Neural progenitor cell (in vitro differentiated cells): ENCODE measurements around the gene IGDCC3. TPM values are rescaled to one million over a fixed set of nuclear protein-coding genes. Genes with fewer than 3 reads are reported as not detected.

Source experiments
- DNase-seq: peaks from one replicate; pipeline ENCODE4 v3.0.0-alpha.2; 2016; ENCODE audit warnings: low spot score
- H2AFZ ChIP-seq: fragments of 200-600 bp; sonication (generic); replicated peaks from 2 replicates; pipeline ENCODE4 v1.6.1; 2016; ENCODE audit warnings: antibody characterized with exemption
- H3F3A ChIP-seq: fragments of 200-600 bp; sonication (generic); 2 replicates; pipeline ENCODE4 v1.6.1; 2016; ENCODE audit warnings: antibody characterized with exemption, low read depth
- H3K27ac ChIP-seq: fragments of 200-600 bp; sonication (generic); 2 replicates; pipeline ENCODE4 v1.5.1; 2016; ENCODE audit warnings: mild to moderate bottlenecking
- H3K27me3 ChIP-seq: fragments of 200-600 bp; sonication (generic); 2 replicates; pipeline ENCODE4 v1.6.1; 2016; ENCODE audit warnings: mild to moderate bottlenecking, moderate library complexity
- H3K36me3 ChIP-seq: fragments of 200-600 bp; sonication (generic); 2 replicates; pipeline ENCODE4 v1.5.1; 2016
- H3K4me1 ChIP-seq: fragments of 200-600 bp; sonication (generic); 2 replicates; pipeline ENCODE4 v1.6.1; 2016; ENCODE audit warnings: mixed run types
- H3K4me2 ChIP-seq: fragments of 200-600 bp; sonication (generic); 2 replicates; pipeline ENCODE4 v1.6.1; 2016
- H3K4me3 ChIP-seq: fragments of 200-600 bp; sonication (generic); 2 replicates; pipeline ENCODE4 v1.5.1; 2016
- H3K79me2 ChIP-seq: fragments of 200-600 bp; sonication (generic); 2 replicates; pipeline ENCODE4 v1.6.1; 2016; ENCODE audit warnings: low read depth
- H3K9ac ChIP-seq: fragments of 200-600 bp; sonication (generic); 2 replicates; pipeline ENCODE4 v1.6.1; 2016
- H3K9me3 ChIP-seq: fragments of 200-600 bp; sonication (generic); 2 replicates; pipeline ENCODE4 v1.5.1; 2016; ENCODE audit warnings: low read depth
- H4K20me1 ChIP-seq: fragments of 200-600 bp; sonication (generic); 2 replicates; pipeline ENCODE4 v1.6.1; 2016; ENCODE audit warnings: low read depth
- H3K27ac Mint-ChIP-seq: 3 replicates; pipeline ENCODE4 v1.8.0; 2021; ENCODE audit warnings: mixed read lengths
- H3K27me3 Mint-ChIP-seq: 2 replicates; pipeline ENCODE4 v1.8.0; 2022; ENCODE audit warnings: low read depth, mild to moderate bottlenecking, inconsistent platforms, moderate library complexity, mixed read lengths; ENCODE audit not compliant: insufficient read depth
- H3K36me3 Mint-ChIP-seq: 3 replicates; pipeline ENCODE4 v1.8.0; 2021; ENCODE audit warnings: mixed read lengths
- H3K4me1 Mint-ChIP-seq: 3 replicates; pipeline ENCODE4 v1.8.0; 2021; ENCODE audit warnings: mixed read lengths
- H3K4me3 Mint-ChIP-seq: 3 replicates; pipeline ENCODE4 v1.8.0; 2021; ENCODE audit warnings: mild to moderate bottlenecking, moderate library complexity, mixed read lengths
- H3K9me3 Mint-ChIP-seq: 3 replicates; pipeline ENCODE4 v1.8.0; 2020; ENCODE audit warnings: mixed read lengths
- EZH2 ChIP-seq: fragments of 200-600 bp; sonication (generic); IDR thresholded peaks from 2 replicates; pipeline ENCODE4 v1.6.1; 2017; ENCODE audit warnings: antibody characterized with exemption, mild to moderate bottlenecking, moderate library complexity
- EZH2phosphoT487 ChIP-seq: fragments of 200-600 bp; sonication (generic); IDR thresholded peaks from 2 replicates; pipeline ENCODE4 v1.6.1; 2017; ENCODE audit warnings: antibody characterized with exemption
- total RNA-seq: library from RNA; depleted of rRNA; stranded (reverse); fragments of >200 nt; gene quantifications from 2 replicates; pipeline ENCODE4 v1.2.3, GENCODE V29; 2015; ENCODE audit warnings: low replicate concordance
- TF ChIP-seq, protein P1 (sequence below): fragments of 200-600 bp; sonication (generic); IDR thresholded peaks from 2 replicates; pipeline ENCODE4 v1.5.1; 2017; ENCODE audit warnings: antibody characterized with exemption, mild to moderate bottlenecking

Gene IGDCC3
- total RNA-seq, 1 donor from 2014 or later = 15.8 TPM

DNA sequence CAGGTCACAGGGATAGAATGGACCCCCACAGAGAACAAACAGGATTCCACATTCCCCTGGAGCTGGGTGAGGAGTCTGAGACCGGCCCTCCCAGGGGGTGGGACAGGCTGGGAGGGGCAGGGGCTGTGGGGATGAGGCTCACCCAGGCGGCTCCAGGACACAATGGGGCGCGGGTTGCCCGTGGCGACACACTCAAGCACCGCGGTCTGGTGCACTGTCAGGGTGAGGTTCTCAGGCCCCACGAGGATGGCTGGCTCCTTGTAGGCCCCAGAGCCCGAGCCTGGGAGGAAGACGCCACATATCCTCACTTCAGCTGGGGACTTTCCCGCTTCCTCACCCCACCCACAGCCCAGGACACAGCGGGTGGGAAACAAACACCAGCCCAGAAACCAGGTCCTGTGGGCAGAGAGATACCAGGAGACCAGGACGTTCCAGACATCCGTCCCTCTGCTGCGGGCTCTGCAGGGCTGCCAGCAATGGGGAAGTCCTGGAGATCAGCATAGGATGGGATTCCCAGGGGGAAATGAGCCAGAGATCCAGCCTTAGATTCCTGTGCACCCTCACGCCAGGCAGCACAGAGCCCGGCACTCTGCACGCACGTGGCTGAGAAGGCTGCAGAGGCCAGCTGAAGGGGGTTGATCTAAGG lies 43.1 kb downstream of the IGDCC3 start:
- TF ChIP-seq EZH2phosphoT487 (no peak), EZH2 (no peak)
- TF ChIP-seq, protein P1, sequence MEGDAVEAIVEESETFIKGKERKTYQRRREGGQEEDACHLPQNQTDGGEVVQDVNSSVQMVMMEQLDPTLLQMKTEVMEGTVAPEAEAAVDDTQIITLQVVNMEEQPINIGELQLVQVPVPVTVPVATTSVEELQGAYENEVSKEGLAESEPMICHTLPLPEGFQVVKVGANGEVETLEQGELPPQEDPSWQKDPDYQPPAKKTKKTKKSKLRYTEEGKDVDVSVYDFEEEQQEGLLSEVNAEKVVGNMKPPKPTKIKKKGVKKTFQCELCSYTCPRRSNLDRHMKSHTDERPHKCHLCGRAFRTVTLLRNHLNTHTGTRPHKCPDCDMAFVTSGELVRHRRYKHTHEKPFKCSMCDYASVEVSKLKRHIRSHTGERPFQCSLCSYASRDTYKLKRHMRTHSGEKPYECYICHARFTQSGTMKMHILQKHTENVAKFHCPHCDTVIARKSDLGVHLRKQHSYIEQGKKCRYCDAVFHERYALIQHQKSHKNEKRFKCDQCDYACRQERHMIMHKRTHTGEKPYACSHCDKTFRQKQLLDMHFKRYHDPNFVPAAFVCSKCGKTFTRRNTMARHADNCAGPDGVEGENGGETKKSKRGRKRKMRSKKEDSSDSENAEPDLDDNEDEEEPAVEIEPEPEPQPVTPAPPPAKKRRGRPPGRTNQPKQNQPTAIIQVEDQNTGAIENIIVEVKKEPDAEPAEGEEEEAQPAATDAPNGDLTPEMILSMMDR = no peak
- H3K4me1 Mint-ChIP-seq = peaks cover 60% of the 10 kb centered on the region
- no peaks in the 10 kb centered on the region for H3K36me3 ChIP-seq
- H3K27me3 ChIP-seq = no peaks in the 10 kb centered on the region
- no peaks in the 10 kb centered on the region for H3K9me3 Mint-ChIP-seq
- H3K4me3 ChIP-seq = no peak overlapping the region
- DNase-seq = peak; percentile 74
- H3K4me2 ChIP-seq = peak overlapping the region; percentile 68
- H3K9ac ChIP-seq = no peak overlapping the region
- peaks cover 33% of the 10 kb centered on the region for H3F3A ChIP-seq
- no peaks in the 10 kb centered on the region for H3K9me3 ChIP-seq
- H3K4me1 ChIP-seq = peaks cover 65% of the 10 kb centered on the region
- no peak overlapping the region for H2AFZ ChIP-seq
- no peak overlapping the region for H3K27ac ChIP-seq
- peaks cover 8% of the 10 kb centered on the region for H3K36me3 Mint-ChIP-seq
- H3K27ac Mint-ChIP-seq = peak overlapping the region; percentile 76
- H3K79me2 ChIP-seq = no peaks in the 10 kb centered on the region
- peaks cover 6% of the 10 kb centered on the region for H3K27me3 Mint-ChIP-seq
- H4K20me1 ChIP-seq = peaks cover 28% of the 10 kb centered on the region
- peak overlapping the region; percentile 64 for H3K4me3 Mint-ChIP-seq

GRCh38 chr15:65333856-65334255 lies 43.9 kb downstream of the IGDCC3 start:
- Histone ChIP-seq H3F3A (peaks cover 32% of the 10 kb centered on the region), H3K36me3 (no peaks in the 10 kb centered on the region), H4K20me1 (peaks cover 26% of the 10 kb centered on the region), H3K27me3 (no peaks in the 10 kb centered on the region), H3K79me2 (no peaks in the 10 kb centered on the region), H2AFZ (no peak overlapping the region), H3K27ac (no peak overlapping the region), H3K9me3 (no peaks in the 10 kb centered on the region), H3K4me1 (peaks cover 63% of the 10 kb centered on the region), H3K9ac (no peak overlapping the region), H3K4me3 (no peak overlapping the region), H3K4me2 (peak overlapping the region; percentile 68)
- DNase-seq = peak; percentile 68
- Mint-ChIP-seq H3K27ac (peak overlapping the region; percentile 72), H3K27me3 (peaks cover 6% of the 10 kb centered on the region), H3K4me1 (peaks cover 53% of the 10 kb centered on the region), H3K4me3 (peak overlapping the region; percentile 73), H3K36me3 (peaks cover 8% of the 10 kb centered on the region), H3K9me3 (no peaks in the 10 kb centered on the region)
- TF ChIP-seq EZH2 = no peak
- TF ChIP-seq EZH2phosphoT487 = no peak
- TF ChIP-seq, protein P1 = no peak

DNA sequence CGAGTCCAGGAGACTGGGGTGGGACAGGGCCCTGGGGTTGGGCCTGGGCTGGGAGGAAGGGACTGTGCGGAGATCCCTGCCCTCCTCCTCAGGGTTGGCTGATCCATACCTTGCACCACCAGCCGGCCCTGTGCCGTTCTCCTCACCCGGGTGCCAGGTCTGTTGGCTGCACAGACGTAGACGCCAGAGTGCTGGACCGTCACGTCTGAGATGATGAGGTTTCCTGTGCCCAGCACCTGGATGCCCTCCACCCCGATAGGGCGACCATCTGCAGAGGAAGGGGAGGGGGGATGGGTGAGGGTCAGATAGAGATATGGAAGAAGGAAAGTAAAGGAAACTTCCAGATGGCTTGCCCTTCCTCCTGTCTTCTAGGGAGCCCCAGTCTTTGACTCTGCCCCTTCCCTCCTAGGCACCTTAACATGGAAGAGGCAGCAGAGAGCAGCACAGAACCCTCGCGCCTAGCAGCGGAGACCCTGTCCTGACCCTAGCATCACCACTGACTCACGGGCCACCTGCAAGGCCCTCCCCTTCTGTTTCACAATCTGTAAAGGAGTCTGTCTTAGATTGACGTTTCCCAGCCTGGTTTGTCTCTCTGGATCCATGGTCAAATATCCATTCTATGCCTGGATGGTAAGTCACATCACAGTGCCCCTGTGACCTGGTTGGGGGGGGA lies 44.5 kb downstream of the IGDCC3 start:
- Histone ChIP-seq H3K9me3 (no peaks in the 10 kb centered on the region), H3K27me3 (no peaks in the 10 kb centered on the region), H4K20me1 (peaks cover 26% of the 10 kb centered on the region), H3K9ac (no peak overlapping the region), H3K36me3 (no peaks in the 10 kb centered on the region), H3K79me2 (no peaks in the 10 kb centered on the region), H3K4me3 (no peak overlapping the region), H3K27ac (no peak overlapping the region), H2AFZ (no peak overlapping the region), H3K4me2 (peak overlapping the region; percentile 68), H3F3A (peaks cover 26% of the 10 kb centered on the region), H3K4me1 (peaks cover 57% of the 10 kb centered on the region)
- Mint-ChIP-seq H3K9me3 (no peaks in the 10 kb centered on the region), H3K36me3 (peaks cover 11% of the 10 kb centered on the region), H3K27me3 (peaks cover 6% of the 10 kb centered on the region), H3K4me1 (peaks cover 47% of the 10 kb centered on the region), H3K4me3 (peak overlapping the region; percentile 43), H3K27ac (peak overlapping the region; percentile 29)
- DNase-seq = no peak
- TF ChIP-seq EZH2phosphoT487 (no peak), EZH2 (no peak)
- TF ChIP-seq, protein P1 = no peak
